Stimulated activated CD8-positive, alpha-beta memory T cell treated with anti-CD3 and anti-CD28 coated beads, Interleukin-2, amount 100 ng/mL, for 48 hours (primary cell): Measurements from ENCODE around the gene FAM234A.
"Not testable (repeated sequence)": the region's sequence is repeated elsewhere in the genome, so short reads cannot be mapped to it uniquely, and the experiment has no call there.

Experiments used
- DNase-seq, 2 donors: peaks; one replicate each; pipeline ENCODE4 v3.0.0-alpha.2; 2020; ENCODE audit warnings: low read depth in 2 of 2

Gene FAM234A, protein sequence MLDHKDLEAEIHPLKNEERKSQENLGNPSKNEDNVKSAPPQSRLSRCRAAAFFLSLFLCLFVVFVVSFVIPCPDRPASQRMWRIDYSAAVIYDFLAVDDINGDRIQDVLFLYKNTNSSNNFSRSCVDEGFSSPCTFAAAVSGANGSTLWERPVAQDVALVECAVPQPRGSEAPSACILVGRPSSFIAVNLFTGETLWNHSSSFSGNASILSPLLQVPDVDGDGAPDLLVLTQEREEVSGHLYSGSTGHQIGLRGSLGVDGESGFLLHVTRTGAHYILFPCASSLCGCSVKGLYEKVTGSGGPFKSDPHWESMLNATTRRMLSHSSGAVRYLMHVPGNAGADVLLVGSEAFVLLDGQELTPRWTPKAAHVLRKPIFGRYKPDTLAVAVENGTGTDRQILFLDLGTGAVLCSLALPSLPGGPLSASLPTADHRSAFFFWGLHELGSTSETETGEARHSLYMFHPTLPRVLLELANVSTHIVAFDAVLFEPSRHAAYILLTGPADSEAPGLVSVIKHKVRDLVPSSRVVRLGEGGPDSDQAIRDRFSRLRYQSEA

DNA sequence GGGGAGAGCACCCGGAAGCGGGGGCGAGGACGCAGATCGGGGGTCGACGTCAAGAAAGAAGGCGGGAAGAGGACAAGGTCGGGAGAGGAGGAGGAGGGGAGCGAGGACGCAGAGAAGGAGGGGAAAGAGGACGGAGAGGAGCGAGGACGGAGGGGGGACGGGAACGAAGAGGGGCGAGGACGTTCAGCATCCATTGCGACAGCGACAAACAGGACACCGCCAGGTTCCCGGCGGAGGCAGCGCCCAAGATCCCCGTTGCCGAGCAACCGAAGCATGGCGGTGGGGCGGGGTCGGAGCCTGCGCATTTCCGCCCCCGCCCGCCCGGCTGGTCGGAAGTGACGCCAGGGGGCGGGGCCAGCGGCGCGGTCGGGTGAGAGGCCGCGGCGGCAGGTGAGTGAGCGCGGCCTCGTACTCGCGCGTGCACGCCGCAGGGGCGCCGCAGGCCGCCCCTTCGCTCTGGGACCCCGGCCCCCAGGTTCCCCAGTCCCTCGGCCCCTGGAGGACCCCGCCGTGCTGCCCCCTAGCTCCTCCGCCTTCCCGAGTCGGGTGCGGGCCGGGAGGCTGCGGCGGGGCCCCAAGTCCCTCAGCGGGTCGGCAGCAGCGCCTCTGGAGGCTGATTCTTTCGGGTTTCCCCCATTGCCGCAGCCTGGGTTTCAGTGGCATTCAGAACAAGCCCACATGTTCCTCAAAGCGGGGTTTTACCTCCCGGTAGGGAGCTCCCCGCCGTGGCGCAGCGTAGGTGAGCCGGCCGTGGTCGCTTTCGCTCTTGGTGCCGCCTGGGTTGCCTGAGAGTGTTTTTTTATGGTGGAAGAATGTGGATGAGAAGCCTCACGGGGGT is at the start of gene FAM234A:
FAM234A (plus strand) TSS at position 354 of the 838 bp plus-strand sequence. CDS start 19,593 bp downstream, outside the sequence.
- peak; percentile 90 to 97 for DNase-seq

DNA sequence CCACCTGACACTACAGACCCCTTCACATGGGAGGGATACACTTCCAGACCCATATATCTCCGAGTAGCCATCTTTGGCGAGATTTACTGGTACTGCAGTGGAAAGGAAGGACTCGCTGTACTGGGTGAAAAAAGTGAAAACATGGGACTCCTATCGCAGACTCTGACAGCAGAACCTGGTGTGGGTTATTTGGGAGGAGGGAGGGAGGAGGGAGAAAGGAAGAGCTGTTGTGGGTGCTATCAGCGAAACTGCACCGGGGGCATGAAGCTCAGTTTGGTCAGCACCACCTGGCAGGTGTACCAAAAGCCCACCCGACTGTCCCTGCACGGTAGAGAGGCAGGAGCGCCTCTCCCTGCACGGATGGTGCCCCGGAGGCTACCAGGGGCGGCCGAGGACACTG is 49.4 kb upstream of the FAM234A start:
- no peak for DNase-seq

DNA sequence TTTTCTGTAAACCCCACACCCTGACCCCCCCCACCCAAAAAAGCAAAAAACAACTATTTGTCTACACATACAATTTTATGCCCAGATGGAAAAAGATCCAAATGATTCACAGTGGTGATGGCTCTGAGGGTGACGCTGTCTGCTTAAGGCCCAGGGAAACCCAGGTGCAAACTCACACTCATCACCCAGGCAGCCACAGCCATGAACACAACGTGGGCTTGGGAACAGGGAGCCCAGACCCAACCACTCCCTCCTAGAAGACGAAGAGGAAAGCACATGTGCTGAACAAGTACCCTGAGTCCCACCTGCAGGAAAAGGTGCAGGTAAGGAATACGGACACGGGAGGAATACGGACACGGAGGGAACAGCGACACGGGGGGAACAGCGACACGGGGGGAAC is 48.9 kb upstream of the FAM234A start:
- DNase-seq = no peak

DNA sequence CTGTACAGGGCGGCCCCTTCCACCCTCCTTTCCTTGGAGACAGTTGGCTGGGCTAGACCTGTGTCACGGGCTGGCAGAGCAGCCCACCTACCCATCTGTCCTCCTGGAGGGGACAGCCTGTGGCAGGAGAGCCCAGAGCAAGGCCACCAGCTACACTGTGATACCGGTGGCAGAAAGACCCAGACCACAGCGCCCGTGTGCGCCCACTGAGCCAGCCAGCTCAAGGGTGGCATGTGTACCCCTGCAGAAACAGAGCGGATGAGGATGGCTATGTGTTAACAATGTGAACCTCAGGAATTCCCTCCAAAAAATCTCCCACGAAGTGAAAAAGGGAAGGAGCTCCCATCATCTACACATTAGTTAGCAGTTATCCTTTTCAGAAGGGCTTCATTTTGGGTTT is 47.3 kb upstream of the FAM234A start:
- DNase-seq = no peak

DNA sequence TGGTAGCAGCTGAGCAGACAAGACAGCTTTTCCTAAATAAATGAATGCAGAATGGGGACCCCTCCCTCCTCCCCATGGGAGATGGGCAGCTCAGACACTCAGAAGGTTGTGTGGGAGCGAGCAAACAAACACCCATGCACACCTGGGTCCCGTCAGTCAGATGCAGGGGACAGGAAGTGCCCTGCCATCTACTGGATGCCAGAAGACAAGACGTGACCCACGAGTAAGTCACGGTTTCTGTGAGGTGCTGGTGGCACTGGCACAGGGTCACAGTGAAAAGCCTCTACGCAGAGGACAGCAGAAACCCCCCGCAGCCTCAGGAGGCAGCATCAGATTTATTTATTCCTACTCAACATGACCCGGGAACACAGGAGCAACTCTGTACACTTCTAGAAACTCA is 45.9 kb upstream of the FAM234A start:
- DNase-seq = no peak

DNA sequence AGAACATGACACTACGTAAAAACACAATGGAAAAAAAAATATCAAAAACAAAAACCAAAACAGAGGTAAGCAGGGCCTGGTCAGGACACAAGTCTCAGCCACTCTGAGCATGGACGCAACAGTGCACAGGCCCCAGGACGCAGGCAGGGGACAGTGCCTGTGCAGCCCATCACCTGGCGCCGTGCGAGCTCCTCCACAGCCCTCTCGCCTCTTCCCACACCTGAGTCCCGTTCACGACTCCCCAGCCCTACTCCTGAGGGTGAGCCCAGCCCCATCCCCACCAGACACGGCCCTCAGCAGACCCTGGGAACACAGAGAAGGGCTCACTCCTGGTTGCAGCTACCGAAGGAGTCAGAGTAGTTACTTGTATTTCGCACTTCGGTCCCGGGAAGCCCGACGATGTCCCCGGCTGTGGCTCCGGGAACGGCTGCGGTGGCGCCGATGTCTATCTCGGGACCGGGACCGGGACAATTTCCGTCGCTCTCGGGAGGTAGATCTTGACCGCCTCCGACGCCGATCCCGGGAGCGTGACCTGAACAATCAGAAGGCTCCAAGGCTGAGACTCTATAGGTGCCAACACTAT is 44.9 kb upstream of the FAM234A start:
- DNase-seq = no peak

DNA sequence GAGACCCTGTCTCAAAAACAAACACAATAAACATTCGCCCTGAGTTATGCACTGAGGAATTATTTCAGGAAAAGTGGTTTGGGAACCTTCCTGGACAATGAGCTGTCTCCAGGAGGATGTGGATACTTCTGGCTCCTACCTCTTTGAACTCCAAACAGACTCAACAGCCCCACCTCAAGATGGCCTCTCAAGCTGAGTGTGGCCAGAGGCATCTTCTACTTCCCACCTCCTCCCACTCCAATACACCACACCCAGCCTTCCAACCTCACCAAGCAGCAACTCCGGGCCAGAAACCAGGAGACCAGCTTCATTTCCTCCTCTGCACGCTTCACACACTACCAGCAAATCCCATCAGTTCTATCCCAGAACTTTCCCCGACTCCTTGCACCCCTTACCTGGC is 42.8 kb upstream of the FAM234A start:
- no peak for DNase-seq

DNA sequence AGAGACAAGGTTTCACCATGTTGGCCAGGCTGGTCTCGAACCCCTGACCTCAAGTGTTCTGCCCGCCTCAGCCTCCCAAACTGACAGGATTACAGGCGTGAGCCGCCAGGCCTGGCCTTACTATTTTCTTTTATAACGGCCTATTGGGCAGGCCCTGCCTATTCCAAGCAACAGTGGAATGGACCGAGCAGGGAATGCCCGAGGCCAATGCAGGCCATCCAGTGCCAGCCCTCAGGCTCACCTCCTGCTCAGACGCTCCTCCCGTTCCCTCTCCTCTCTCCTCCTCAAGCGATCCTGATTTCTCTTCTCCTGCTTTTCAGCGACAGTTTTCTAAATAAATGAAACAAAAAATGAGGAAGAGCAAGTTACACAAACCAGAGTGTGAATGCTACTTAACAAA is 41.9 kb upstream of the FAM234A start:
- DNase-seq = no peak

DNA sequence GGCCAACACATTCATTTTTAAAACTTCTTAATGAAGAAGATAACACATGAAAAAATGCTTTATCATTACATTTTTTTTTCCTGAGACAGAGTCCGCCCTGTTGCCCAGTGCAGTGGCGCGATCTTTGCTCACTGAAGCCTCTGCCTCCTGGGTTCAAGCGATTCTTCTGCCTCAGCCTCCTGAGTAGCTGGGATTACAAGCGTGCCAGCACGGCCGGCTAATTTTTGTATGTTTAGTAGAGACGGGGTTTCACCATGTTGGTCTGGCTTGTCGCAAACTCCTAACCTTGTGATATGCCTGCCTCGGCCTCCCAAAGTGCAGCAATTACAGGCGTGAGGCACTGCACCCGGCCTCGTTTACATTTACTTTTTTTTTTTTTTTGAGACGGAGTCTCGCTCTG is 41.2 kb upstream of the FAM234A start:
- DNase-seq = no peak

DNA sequence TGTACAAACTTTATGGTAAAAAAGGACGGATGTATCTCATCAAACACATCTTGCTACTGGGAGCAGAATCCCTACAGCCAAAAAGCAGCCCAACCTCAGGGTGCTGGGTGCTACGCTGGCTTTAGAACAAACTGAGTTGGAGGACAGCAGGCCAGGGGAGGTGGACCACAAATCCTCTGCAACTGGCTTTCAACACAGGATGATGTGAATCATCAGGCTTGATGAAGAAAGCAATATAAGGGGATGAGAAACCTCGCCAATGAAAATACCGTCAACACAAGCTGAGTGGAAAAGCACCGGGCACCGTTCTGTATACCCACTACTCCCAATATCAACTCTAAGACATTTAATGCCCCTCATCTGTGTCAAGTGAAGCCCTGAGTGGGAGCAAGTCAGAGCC is 40.1 kb upstream of the FAM234A start:
- DNase-seq = no peak

DNA sequence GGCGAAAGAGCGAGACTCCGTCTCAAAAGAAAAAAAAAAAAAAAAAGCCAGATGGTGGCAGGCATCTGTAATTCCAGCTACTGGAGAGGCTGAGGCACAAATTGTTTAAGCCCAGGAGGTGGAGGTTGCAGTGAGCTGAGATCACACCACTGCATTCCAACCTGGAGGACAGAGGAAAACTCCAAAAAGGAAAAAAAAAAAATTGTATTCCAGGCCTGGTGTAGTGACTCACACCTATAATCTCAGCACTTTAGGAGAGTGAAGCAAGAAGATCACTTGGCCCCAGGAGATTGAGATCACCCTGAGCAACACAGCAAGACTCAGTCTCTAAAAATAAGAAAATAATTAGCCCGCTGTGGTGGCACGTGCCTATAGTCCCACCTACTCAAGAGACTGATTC is 34.2 kb upstream of the FAM234A start:
- DNase-seq = no peak

DNA sequence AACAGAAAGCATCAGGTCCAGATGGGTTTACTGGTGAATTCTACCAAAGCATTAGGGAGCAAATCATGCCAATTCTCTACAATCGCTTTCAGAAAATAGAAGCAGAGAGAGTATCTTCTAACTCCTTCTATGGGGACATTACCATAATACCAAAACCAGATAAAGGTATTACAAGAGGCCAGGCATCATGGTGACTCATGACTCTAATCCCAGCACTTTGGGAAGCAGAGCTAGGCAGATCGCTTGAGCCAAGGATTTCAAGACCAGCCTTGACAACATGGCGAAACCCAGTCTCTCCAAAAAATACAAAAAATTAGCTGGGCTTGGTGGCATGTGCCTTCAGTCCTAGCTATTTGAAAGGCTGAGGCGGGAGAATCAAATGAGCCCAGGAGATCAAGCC is 31.4 kb upstream of the FAM234A start:
- DNase-seq = no peak

DNA sequence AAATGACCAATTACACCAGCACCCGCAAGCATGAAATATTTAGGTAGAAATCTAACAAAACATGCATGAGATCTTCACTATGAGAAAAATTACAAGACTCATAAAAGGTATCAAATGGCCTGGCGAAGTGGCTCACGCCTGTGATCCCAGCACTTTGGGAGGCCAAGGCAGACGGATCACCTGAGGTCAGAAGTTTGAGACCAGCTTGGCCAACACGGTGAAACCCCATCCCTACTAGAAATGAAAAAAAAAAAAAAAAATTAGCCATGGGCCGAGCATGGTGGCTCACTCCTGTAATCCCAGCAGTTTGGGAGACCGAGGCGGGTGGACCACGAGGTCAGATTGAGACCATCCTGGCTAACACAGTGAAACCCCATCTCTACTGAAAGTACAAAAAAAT is 30.6 kb upstream of the FAM234A start:
- DNase-seq = not testable (repeated sequence)

DNA sequence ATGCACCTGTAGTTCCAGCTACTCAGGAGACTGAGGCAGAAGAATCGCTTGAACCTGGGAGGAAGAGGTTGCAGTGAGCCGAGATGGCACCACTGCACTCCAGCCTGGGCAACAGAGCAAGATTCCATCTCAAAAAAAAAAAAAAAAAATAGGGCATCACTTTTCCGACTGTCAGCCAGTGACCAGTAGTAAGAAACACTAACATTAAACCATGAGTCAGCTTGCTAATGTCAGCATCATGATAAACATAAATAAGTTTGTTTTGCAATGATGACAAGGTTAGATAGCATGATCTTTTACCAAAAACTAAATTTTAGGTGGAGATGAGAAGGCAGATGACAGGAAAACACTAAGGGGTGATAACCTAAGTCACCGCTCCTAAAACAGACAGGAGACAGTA is 25.3 kb upstream of the FAM234A start:
- DNase-seq = not testable (repeated sequence)

DNA sequence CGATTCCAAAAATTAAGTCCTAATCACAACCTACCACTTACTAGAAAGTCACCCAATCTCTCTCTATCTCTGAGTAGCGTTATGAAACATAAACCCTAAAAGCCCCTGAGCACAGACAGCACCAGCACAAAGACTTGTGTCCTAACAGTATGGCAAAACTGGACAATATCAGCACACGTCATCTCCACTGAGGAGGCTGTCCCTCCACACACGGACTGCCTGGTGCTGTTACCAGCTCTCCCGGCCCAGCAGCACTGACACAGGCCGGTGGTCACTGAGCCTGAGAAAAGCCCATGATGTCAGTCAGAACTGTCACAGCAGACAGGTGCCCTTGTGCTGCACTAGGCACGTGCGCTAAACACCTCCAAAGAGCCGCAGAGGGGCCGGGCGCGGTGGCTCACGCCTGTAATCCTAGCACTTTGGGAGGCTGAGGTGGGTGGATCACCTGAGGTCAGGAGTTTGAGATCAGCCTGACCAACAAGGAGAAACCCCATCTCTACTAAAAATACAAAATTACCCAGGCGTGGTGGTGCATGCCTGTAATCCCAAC is 22.9 kb upstream of the FAM234A start:
- DNase-seq = not testable (repeated sequence)

DNA sequence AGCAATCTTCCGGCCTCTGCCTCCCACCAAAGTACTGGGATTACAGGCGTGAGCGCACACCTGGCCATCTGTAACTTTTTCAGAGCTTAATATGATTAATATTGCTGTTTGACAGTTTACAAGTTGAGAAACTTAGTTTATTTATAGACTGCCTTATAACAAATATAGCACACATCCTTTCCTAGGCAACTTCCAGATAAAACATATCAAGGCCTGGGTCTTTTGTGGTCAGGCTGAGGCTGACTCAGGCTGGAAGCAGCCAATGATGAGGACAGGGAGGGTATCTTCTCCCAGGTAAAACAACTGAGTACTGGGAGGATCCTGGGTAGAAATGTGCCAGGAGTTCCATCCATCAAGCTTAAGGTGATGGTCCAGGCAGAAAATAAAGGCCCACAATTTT is 21.6 kb upstream of the FAM234A start:
- no peak for DNase-seq

DNA sequence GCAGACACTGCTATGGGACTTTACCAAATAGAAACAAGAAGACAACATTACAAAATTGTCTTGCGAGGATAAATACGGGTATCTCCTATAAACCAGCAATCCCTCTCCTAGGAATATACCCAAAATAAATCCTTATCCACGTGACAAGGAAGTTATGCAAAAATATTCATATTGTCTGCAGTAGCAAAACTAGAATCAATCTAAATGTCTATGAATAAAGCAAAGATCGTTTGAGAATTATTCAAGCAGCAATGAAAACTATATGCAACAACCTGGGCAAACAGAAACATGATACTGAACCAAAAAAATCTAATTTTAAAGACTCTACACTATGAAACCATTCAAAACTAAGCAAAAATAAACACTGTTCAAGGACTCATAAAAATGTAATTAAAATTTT is 14.6 kb upstream of the FAM234A start:
- no peak for DNase-seq

DNA sequence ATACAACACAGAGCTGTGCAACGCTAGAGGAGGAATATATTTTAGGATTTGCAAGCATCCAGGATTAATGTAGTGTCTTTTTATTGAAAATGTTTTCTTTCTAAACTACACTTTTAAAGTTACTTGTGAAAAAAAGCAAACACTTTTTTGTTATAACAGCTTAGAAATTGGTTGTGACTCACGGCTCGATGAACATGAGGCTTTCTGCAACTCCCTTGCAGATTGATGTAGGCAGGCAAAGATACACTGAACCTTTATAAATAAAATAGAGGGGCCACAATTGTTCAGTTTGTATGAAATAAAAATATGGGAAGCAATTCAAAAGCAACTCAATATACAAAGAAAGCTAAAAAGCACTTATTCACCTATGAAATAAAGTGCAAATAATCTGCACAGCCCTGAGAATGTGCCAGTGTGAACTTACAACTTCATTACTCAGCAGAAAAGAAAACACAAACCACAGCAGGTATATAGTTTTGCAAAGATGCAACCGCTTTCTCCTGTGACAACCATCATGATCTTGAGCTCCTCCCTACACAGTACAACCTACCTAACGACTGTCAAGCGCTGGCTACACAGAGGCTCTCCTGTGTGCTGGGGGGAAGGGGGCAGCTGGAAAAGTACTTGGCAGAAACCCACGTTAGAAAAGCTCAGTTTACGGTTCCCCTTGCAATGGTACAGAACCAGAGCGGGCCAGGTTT is 6.3 kb upstream of the FAM234A start:
- no peak for DNase-seq

DNA sequence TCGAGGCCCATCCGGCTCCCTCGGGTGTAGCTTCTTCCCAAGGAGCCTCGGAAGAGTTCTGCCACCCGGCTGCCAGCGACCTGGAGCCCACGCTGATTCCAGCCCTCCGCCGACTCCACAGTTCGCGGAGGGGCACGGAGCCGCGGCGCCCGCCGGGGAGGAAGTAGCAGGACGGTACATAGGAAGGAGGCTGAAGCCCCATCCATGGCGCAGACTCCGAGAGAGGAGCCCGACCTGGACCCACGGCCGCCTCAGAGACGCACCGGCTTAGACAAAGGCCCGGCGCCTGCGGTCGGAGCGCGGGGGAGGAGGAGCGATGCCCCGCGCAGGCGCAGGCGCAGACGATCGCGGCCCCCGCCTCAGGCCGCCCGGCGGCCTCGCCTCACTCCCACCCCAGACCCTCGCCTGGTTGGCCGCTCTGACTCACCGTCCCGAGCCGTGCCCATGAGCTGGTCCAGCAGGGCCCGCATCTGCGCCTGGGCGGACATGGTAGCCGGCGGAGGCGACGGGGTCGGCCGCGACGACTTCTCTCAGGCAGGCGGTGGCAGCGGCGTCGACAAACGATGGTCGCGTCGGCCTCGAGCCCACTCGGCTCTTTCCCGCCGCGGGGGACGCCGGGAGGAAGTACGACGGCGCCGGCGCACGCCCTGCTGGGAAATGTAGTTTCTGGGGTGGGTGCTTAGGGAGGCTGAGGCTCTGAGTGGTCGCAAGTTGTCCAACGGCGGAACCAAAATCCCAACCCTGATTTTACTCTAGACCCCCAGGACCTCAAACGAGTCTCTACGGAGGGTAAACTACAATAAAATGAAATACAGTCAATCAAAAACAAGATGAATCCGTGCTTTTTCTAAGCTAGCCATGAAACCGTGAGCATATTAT is 5.5 kb upstream of the FAM234A start, which contains the start of gene LUC7L:
LUC7L (minus strand) TSS at position 598 of the 879 bp plus-strand sequence; CDS start at position 488, 110 bp downstream.
- peak; percentile 80 to 84 for DNase-seq

DNA sequence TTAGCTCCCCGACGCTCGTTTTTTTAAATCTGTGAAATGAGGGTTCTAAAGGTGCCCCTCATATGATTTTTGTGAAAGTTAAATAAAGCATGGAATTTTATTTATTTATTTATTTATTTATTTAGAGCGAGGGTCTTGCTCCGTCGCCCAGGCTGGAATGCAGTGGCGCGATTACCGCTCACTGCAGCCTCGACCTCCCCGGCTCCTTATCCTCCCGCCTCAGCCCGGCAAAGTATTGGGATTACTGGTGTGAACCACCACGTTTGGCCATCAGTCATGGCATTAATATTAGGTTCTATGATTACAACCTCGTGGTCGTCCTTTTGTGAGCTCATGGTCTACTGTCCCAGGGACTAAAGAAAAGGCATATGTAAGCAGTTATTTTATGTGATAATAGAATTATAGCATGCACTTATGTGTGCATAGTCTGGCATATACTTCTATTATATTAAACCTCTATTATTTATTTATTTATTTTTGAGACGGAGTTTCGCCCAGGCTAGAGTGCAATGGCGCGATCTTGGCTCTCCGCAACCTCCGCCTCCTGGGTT is 4.8 kb upstream of the FAM234A start:
- no peak for DNase-seq
